GM20000 (cell line): ENCODE measurements around the gene C1GALT1.

Experiments used
- DNase-seq: peaks from one replicate; pipeline ENCODE4 v3.0.0; 2012; ENCODE audit warnings: low spot score
- TF ChIP-seq, protein P1 (sequence below): IDR thresholded peaks from 2 replicates; pipeline ENCODE4 v1.5.1; 2012; ENCODE audit warnings: mild to moderate bottlenecking, control low read depth; ENCODE audit errors: extremely low read depth, missing control alignments

Gene C1GALT1

DNA sequence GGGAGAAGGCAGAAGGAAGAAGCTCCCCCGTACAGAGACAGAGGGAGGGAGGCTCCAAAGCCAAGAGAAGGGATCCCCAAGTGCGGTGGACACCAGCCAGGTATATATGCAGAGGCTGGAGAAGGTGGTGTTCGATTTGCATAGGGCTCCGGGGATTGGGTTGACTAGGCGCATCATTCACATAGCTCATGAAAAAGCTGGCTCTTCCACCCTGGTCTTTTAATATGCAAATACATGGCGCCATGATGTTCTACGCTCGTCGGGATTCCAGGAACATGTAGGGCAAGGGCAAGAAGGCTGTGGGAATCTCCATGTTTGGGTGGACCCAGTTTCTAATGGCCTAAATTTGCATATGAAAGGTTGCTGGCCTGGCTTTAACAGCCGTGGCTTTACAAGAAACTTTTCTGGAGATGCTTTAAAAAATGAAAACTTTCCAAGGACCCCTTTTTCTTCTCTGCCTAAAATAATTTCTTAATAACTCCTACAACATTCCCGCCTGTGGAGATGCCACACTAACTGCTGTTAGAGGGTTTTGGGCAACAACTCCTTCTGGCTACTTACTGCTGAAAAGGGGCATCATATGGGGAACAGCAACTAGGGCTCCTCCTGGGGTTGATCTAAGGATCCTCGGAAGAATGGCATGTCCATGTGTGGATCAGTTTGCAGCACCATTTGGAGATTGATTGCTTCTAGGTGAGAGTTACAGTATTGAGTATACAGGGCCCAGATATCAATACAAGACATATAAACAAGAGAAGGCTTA lies 28.3 kb downstream of the C1GALT1 start:
- TF ChIP-seq, protein P1, sequence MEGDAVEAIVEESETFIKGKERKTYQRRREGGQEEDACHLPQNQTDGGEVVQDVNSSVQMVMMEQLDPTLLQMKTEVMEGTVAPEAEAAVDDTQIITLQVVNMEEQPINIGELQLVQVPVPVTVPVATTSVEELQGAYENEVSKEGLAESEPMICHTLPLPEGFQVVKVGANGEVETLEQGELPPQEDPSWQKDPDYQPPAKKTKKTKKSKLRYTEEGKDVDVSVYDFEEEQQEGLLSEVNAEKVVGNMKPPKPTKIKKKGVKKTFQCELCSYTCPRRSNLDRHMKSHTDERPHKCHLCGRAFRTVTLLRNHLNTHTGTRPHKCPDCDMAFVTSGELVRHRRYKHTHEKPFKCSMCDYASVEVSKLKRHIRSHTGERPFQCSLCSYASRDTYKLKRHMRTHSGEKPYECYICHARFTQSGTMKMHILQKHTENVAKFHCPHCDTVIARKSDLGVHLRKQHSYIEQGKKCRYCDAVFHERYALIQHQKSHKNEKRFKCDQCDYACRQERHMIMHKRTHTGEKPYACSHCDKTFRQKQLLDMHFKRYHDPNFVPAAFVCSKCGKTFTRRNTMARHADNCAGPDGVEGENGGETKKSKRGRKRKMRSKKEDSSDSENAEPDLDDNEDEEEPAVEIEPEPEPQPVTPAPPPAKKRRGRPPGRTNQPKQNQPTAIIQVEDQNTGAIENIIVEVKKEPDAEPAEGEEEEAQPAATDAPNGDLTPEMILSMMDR: no peak

GRCh38 chr7:7212612-7213011 lies 30.3 kb downstream of the C1GALT1 start:
- TF ChIP-seq, protein P1: no peak
- DNase-seq: no peak

More for the DNA sequence above, 28.3 kb downstream of the C1GALT1 start:
- DNase-seq: no peak

GRCh38 chr7:7214398-7215347 lies 32.3 kb downstream of the C1GALT1 start:
- DNase-seq: no peak
- TF ChIP-seq, protein P1: no peak

GRCh38 chr7:7216279-7216678 lies 33.9 kb downstream of the C1GALT1 start:
- no peak for DNase-seq
- TF ChIP-seq, protein P1: no peak

DNA sequence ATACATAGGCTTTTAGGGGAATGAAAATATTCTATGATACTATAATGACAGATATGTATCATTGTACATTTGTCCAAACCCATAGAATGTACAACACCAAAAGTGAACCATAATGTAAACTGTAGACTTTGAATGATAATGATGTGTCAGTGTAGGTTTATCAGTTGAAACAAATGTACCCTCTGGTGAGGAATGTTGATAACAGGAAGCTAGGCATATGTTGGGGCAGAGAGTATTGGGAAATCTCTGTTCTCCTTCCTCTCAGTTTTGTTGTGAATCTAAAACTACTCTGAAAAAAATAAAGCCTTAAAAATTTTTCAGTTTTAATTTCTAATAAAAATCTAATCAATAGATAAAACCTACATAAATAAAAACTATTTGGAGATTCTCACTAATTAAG lies 36.9 kb downstream of the C1GALT1 start:
- TF ChIP-seq, protein P1: no peak
- DNase-seq: no peak

- DNase-seq: no peak
- TF ChIP-seq, protein P1: no peak
These were observed 38.5 kb downstream of the C1GALT1 start for GRCh38 chr7:7220821-7221220.

DNA sequence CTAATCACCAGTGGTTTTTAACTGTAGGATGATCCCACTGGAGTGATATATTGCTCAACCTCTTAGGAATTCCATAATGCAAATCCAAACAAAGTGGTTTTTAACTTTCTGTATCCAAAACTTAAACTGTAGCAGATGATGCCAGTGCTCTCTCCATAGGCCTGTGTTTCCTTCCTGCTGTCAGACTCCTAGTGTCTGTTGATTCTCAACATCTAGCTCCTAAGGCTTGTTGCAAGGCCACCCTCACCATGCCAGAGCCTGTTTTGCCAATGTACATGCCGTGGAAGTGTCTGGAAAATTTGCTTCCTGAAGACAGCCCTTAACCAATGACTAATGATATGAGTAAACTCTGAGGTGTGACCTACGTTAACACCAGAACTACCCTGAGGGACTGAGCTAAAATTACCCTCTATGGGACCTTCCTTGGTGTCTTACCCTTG lies 39.3 kb downstream of the C1GALT1 start:
- DNase-seq: no peak
- TF ChIP-seq, protein P1: no peak
